IPS-NIHi11 (cell line): Measurements from ENCODE around the gene SHISAL1.

Source experiments
- DNase-seq: peaks from one replicate; pipeline ENCODE4 v3.0.0; 2012; ENCODE audit warnings: mixed read lengths, low spot score

The SHISAL1 gene

DNA sequence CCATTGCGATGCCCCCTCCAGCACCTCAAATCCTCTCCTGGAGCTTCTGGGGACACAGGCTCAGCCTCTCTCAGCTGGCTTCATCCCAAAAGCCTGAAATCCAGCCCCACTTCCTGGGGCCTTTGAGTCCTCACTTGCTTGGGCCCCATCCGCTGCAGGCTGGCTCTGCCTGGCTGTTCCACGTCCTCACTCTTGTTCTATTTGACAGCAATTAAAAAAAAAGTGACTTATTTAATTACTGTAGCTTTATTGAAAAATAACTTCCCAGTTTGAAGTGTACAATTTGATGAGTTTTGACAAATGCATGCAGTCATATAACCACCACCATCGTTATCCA, 104.8 kb downstream of the SHISAL1 start:
- DNase-seq, result no peak

DNA sequence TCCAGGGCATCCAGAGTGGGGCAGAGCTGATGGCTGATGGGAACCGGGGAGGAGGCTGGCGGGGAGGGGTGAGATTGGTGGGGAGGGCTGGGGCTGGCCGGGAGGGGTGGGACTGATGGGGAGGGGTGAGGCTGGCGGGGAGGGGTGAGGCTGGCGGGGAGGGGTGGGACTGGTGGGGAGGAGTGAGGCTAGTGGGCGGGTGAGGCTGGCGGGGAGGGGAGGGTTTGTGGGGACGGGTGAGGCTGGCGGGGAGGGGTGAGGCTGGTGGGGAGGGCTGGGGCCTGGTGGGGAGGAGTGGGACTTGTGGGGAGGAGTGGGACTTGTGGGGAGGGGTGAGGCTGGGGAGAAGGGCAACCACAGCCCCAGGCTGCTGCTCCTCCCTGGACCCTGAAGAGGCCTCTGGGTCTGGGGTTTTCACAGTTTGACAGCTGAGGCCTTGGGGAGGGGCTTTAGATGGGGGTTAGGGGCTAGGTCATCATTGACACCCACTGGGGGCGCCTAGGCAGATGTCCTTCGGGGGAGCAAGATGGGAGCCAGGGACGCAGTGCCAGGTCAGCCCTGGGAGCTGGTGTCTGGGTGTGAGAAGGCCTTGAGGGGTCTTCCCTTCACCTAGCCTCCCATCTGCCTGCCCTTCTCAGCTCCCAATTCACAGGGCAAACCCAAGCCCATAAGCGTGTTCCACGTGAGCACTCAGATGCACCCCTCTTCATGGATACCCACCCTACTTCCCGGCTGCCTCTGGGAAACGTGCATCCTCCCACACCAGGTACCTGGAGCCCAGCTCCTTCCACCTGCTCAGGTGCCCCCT, 105.4 kb downstream of the SHISAL1 start:
- DNase-seq, result no peak

GRCh38 chr22:44206696-44207095, 106.1 kb downstream of the SHISAL1 start:
- no peak for DNase-seq

GRCh38 chr22:44206330-44206645, 106.5 kb downstream of the SHISAL1 start:
- DNase-seq, result no peak

GRCh38 chr22:44205516-44206329, 107.0 kb downstream of the SHISAL1 start:
- no peak for DNase-seq

GRCh38 chr22:44204739-44205515, 107.8 kb downstream of the SHISAL1 start:
- DNase-seq, result no peak

GRCh38 chr22:44203203-44203602, 109.5 kb downstream of the SHISAL1 start:
- no peak for DNase-seq

GRCh38 chr22:44202261-44202789, 110.4 kb downstream of the SHISAL1 start:
- no peak for DNase-seq

DNA sequence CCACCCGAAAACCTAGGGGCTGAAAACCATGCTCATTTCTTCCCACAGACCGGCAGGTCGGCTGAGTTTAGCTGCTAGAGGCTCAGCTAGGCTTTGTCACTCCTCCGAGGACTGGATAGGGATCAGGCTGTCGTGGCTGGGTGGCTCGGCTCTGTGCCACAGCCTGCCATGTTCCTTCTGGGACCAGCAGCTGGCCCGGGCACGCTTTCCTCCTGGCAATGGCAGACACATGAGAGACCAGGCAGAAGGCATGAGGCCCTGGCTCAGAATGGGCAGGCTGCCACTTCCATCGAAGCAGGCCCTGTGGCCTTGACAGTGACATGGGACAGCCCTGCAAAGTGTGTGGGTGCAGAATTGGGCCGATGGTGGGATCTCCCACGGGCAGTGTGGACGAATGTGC, 111.1 kb downstream of the SHISAL1 start:
- no peak for DNase-seq

- DNase-seq, result no peak
Measured at GRCh38 chr22:44200855-44201550, 111.7 kb downstream of the SHISAL1 start.

- no peak for DNase-seq
Measured at GRCh38 chr22:44200451-44200850, 112.3 kb downstream of the SHISAL1 start.

DNA sequence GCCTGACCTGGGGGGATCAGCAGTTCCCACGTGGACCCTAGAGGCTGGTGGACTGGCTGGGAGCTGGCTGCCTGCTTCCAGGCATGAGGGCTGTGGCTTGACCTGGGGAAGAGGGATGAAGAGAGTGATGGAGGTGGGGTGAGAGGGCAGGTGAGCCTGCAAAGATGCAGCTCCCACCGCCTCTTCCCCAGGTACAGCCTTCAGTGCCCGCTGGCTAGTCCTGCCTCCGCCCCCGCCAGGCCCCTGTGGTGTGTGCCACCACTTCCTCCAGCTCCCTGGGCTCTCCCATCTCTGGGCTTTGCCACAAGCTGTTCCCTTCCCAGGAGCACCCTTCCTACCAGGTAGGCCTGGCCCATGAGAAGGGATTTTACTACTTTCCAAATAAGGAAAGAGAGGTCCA, 112.9 kb downstream of the SHISAL1 start:
- DNase-seq, result no peak

GRCh38 chr22:44199164-44199563, 113.6 kb downstream of the SHISAL1 start:
- DNase-seq, result no peak

DNA sequence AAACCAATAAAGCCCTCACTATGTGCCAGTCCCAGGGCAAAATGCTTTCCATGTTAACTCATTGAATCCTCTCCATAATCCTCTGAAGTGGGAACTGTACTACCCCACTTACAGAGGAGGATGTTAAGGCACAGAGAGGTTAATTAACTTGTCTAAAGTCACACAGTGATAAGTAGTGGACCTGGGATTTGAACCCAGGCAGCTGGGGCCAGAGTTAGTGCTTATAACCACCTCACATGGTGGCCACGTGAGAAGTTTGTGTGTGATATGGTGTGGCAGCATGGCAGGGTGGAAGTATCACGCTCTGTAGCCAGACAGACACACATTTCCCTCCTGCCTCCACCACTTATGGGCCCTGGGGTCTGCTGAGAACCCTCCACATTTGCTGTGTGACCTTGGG, 115.5 kb downstream of the SHISAL1 start:
- no peak for DNase-seq

DNA sequence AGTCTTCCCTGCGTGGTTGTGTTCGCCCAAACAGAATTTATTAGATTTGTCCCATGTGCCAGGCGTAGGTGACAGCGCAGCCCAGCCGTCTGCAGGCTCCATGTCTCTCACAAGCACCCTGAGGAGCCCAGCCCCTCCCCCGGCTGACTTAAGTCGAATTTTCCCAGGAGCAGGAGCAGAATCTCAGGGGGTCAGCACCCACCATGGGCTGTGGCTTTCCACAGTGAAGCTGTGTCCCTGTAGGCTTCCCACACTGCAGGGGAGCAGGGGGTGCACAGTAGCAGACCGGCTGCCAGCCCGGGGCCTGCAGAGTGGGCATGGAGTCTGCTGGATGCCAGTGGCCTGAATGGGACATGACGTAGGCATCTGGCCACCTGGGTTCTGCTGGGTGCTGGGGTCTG, 116.0 kb downstream of the SHISAL1 start:
- DNase-seq, result no peak

DNA sequence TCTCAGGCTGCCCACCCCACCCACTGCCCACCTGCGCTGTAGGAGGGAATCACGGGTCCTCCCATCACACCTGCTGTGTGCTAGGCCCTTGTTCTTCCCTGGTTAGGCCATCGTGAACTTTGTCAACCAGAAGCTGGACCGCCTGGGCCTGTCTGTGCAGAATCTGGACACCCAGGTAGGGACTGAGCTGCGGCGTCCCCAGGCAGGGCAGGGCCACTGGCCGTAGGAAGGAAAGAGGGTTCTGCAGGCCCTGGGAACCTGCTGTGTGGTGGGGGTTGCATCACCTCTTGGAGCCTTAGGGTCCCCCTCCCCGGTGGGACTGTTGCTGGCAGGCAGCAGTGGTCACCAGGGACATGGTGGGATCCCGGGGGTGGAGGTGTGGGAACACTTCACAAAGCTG, 116.5 kb downstream of the SHISAL1 start:
- no peak for DNase-seq

DNA sequence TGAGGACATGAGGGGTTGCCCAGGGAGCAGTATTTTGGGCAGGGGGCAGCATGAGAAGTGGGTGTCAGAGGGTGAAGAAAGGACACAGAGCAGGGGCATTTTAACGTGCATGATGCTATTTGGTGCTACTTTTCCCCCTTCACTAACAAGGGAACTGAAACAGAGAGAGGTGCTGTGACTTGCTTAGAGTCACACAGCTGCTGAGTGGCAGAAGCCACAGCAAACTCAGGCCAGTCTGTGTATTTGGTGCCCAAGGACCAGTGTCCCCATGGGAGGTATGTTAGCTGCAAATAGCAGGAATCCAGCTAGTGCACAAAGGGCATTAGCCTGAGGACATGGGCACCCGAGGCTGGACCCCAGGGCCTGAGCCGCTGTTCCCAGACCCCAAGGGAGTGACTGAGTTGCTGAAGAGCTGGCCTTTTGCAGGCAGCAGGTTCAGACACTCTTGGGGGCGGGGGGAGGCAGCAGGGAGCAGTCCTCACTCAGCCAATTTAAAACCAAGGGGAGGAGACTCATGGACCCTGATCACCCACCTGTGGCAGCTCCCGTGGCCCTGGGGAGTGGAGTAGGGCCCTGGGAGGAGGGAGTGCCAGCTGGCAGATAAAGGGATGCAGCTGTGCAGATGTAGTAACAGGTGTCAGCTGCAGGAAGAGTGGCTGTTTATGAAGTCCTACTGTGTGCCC, 117.4 kb downstream of the SHISAL1 start:
- DNase-seq, result no peak

DNA sequence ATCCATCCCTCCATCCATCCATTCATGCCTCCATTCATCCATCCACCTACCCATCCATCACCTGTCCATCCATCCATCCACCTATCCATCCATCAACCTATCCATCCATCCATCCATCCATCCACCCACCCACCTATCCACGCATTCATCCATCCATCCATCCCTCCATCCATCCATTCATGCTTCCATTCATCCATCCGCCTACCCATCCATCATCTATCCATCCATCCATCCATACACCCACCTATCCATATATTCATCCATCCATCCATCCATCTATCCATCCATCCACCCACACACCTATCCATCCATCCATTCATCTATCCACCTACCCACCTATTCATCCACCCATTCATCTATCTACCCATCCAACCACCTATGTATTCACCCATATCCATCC, 118.2 kb downstream of the SHISAL1 start:
- no peak for DNase-seq
